Caco-2 (cell line): ENCODE results near the gene NELFB. TPM values are rescaled to one million over a fixed set of nuclear protein-coding genes. Genes with fewer than 3 reads are reported as not detected.

Experiments used
- BruUV-seq: library from RNA; stranded (reverse); fragments of 400-500 nt; replicated peaks from 2 replicates; lab custom pipeline; 2021; lab: Mats Ljungman, UMichigan
- CTCF ChIA-PET: fragments of 300-600 bp; sonication (Branson Sonifier 250); formaldehyde crosslinking; loops from one replicate; lab custom pipeline; 2022; ENCODE audit warnings: antibody characterized with exemption; lab: Charles Lee
- POLR2A ChIA-PET: fragments of 300-600 bp; sonication (Branson Sonifier 250); formaldehyde crosslinking; loops from one replicate; lab custom pipeline; 2022; ENCODE audit warnings: antibody characterized with exemption; lab: Charles Lee
- DNase-seq, 2 experiments: peaks; one replicate each; pipeline versions ENCODE4 v3.0.0 to v3.0.0-alpha.2; 2020 to 2022
- H3K27me3 ChIP-seq: replicated peaks from 2 replicates; pipeline ENCODE4 v1.6.0; 2011; ENCODE audit warnings: low read length; ENCODE audit not compliant: control insufficient read depth, insufficient read depth
- H3K36me3 ChIP-seq: 2 replicates; pipeline ENCODE4 v1.5.1; 2011; ENCODE audit warnings: low read length; ENCODE audit not compliant: control insufficient read depth, insufficient read depth
- H3K4me1 ChIP-seq: fragments of 250-450 bp; sonication (Bioruptor Pico); 2 replicates; pipeline ENCODE4 v1.5.1; 2020; ENCODE audit warnings: mild to moderate bottlenecking
- H3K4me3 ChIP-seq: 2 replicates; pipeline ENCODE4 v1.5.1; 2011; ENCODE audit warnings: low read depth, mild to moderate bottlenecking, control low read depth, low read length
- H3K9me3 ChIP-seq: fragments of 250-450 bp; sonication (Bioruptor Pico); 2 replicates; pipeline ENCODE4 v1.5.1; 2020; ENCODE audit warnings: mild to moderate bottlenecking, moderate library complexity
- H3K27ac Mint-ChIP-seq: one replicate; pipeline ENCODE4 v1.8.0; 2022; ENCODE audit warnings: mixed read lengths; ENCODE audit not compliant: unreplicated experiment
- H3K27me3 Mint-ChIP-seq: one replicate; pipeline ENCODE4 v1.8.0; 2022; ENCODE audit warnings: mixed read lengths; ENCODE audit not compliant: insufficient read depth, unreplicated experiment
- H3K36me3 Mint-ChIP-seq: one replicate; pipeline ENCODE4 v1.8.0; 2022; ENCODE audit warnings: mild to moderate bottlenecking, mixed read lengths; ENCODE audit not compliant: insufficient read depth, unreplicated experiment
- H3K4me1 Mint-ChIP-seq: one replicate; pipeline ENCODE4 v1.8.0; 2022; ENCODE audit warnings: low read depth, mixed read lengths; ENCODE audit not compliant: unreplicated experiment
- H3K4me3 Mint-ChIP-seq: one replicate; pipeline ENCODE4 v1.8.0; 2022; ENCODE audit warnings: mild to moderate bottlenecking, moderate library complexity, mixed read lengths; ENCODE audit not compliant: unreplicated experiment
- H3K9me3 Mint-ChIP-seq: one replicate; pipeline ENCODE4 v1.8.0; 2022; ENCODE audit warnings: mixed read lengths; ENCODE audit not compliant: unreplicated experiment
- intact Hi-C: fragments of 100-400 bp; cut with micrococcal nuclease; formaldehyde crosslinking; loops from one replicate; pipeline ENCODE4 v1.10.0; 2022; ENCODE audit not compliant: unreplicated experiment
- total RNA-seq: library from RNA; stranded (reverse); gene quantifications from 2 replicates; pipeline ENCODE4 v1.2.3, GENCODE V29; 2022
- TF ChIP-seq, protein P1 (sequence below), 2 experiments: fragments of 200-600 bp in 1 of 2; IDR thresholded peaks; 1 replicate in 1 of 2; 2 replicates in 1 of 2; pipeline versions ENCODE4 v1.5.1 to v1.8.0; 2011 to 2022; ENCODE audit warnings: antibody characterized with exemption in 1 of 2, control low read depth in 1 of 2, inconsistent platforms in 1 of 2, low read depth in 1 of 2, low read length in 1 of 2, mild to moderate bottlenecking in 1 of 2, moderate library complexity in 1 of 2; ENCODE audit not compliant: insufficient read depth in 1 of 2, severe bottlenecking in 1 of 2, unreplicated experiment in 1 of 2

The NELFB gene
- total RNA-seq, 1 experiment from 2014 or later: 79.1 TPM

DNA sequence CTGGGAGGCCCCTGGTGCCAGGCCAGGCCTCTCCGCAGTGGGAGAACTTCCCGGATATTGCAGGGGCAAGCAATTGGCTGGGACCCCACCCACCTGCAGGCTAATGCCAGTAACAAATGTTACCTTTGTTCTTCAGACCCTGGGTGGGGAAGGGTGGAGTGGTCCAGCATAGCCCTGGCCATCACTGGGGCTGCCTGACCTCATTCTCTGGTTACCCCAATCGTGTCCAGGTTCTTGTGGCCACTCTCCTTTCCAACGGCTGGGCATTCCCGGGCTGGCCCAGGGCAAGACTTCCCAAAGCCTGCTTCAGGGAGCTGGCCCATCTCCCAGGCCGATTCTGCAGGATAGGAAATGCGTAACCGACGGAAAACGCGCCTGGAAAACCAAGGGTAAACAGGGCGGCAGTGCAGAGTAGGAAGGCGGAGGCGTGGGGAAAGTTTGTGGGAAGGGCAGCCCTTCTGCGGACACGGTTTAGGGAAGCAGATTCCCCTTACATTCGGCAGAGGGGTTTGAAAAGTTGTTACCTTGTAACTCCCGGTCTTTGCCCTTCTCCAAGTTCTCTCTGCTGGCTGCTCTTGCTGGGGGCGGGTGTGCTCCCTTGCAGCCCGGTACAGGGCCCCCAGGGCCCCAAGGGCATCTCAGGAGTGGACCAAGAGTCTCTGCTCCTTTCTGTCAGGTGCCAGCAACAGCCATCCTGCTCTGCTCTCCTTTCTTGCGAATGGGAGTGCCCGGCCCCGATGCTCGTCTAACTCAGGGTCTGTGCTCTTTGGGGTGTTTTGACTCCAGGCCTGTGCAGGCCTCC is 43.5 kb downstream of the NELFB start:
- no peak overlapping the region for H3K27ac Mint-ChIP-seq
- H3K9me3 Mint-ChIP-seq: no peaks in the 10 kb centered on the region
- BruUV-seq: no TSS peak
- no peaks in the 10 kb centered on the region for H3K27me3 ChIP-seq
- peaks cover 7% of the 10 kb centered on the region for H3K4me1 Mint-ChIP-seq
- POLR2A ChIA-PET: no interaction called here
- peaks cover 26% of the 10 kb centered on the region for H3K4me1 ChIP-seq
- H3K27me3 Mint-ChIP-seq: no peaks in the 10 kb centered on the region
- H3K36me3 ChIP-seq: no peaks in the 10 kb centered on the region
- DNase-seq: no peak
- H3K4me3 Mint-ChIP-seq: no peak overlapping the region
- CTCF ChIA-PET: no interaction called here
- no peaks in the 10 kb centered on the region for H3K9me3 ChIP-seq
- TF ChIP-seq, protein P1, sequence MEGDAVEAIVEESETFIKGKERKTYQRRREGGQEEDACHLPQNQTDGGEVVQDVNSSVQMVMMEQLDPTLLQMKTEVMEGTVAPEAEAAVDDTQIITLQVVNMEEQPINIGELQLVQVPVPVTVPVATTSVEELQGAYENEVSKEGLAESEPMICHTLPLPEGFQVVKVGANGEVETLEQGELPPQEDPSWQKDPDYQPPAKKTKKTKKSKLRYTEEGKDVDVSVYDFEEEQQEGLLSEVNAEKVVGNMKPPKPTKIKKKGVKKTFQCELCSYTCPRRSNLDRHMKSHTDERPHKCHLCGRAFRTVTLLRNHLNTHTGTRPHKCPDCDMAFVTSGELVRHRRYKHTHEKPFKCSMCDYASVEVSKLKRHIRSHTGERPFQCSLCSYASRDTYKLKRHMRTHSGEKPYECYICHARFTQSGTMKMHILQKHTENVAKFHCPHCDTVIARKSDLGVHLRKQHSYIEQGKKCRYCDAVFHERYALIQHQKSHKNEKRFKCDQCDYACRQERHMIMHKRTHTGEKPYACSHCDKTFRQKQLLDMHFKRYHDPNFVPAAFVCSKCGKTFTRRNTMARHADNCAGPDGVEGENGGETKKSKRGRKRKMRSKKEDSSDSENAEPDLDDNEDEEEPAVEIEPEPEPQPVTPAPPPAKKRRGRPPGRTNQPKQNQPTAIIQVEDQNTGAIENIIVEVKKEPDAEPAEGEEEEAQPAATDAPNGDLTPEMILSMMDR (IDR thresholded peaks at IDR 0.05; ENCODE audit: insufficient read depth in 1 of 2, low read depth in 1 of 2, low read length in 1 of 2, severe bottlenecking in 1 of 2, unreplicated experiment in 1 of 2): no peak
- peaks cover 44% of the 10 kb centered on the region for H3K36me3 Mint-ChIP-seq
- intact Hi-C loops: loop anchor here (10.0 kb wide), 1 partner anchor 236 kb away; no protein-coding TSS in a partner anchor
- H3K4me3 ChIP-seq: no peak overlapping the region

DNA sequence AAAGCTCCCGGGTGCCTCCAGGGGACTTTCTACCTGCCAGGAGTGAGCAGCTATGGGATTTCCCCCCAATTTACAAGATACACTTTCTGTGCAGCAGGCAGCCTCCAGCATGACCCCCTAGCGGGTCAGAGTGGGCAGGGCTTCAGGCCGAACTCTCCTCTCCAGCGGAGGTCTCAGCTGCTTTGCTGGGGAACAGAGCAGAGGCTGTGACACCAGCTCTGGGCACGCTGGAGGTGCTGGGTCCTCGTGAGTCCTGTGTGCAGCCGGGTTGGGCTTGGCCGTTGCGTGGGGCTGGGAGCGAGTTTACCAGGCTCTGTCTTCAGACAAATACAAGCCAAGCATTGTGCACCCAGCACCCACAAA is 44.1 kb downstream of the NELFB start:
- no peak overlapping the region for H3K4me3 Mint-ChIP-seq

DNA sequence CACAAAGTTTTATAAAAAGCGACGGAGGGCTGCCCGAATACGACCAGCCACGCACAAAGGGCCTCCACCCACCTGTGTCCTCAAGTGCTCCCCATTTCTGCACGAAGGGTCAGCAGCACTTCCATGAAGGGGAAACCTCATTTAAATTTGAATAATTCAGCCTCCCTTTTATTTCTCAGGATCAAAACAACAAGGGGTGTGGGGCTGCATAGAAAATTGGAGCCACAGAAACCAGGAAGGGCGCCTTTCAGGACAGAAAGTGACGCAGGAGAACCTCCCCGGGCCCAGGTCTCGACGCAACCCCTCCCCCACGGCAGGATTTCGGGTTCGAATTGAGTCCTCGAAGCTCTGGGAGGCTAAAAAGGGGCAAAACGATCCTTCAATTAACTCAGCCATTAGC is 44.8 kb downstream of the NELFB start:
- no peak for DNase-seq
- peak overlapping the region; percentile 99; the same call in 1 of the 2 replicates for H3K4me3 ChIP-seq
- peaks cover 20% of the 10 kb centered on the region for H3K4me1 ChIP-seq

More for the DNA sequence above, 44.1 kb downstream of the NELFB start:
- CTCF ChIA-PET: no interaction called here
- peaks cover 7% of the 10 kb centered on the region for H3K4me1 Mint-ChIP-seq
- POLR2A ChIA-PET: no interaction called here
- no peak for DNase-seq
- Histone ChIP-seq H3K36me3 (no peaks in the 10 kb centered on the region), H3K27me3 (no peaks in the 10 kb centered on the region), H3K9me3 (no peaks in the 10 kb centered on the region), H3K4me1 (peaks cover 26% of the 10 kb centered on the region), H3K4me3 (no peak overlapping the region)
- TF ChIP-seq, protein P1 (IDR thresholded peaks at IDR 0.05; ENCODE audit: insufficient read depth in 1 of 2, low read depth in 1 of 2, low read length in 1 of 2, severe bottlenecking in 1 of 2, unreplicated experiment in 1 of 2): no peak
- intact Hi-C loops: loop anchor here (10.0 kb wide), 1 partner anchor 236 kb away; no protein-coding TSS in a partner anchor
- no TSS peak for BruUV-seq
- no peaks in the 10 kb centered on the region for H3K9me3 Mint-ChIP-seq
- peaks cover 39% of the 10 kb centered on the region for H3K36me3 Mint-ChIP-seq
- no peaks in the 10 kb centered on the region for H3K27me3 Mint-ChIP-seq
- no peak overlapping the region for H3K27ac Mint-ChIP-seq

More for the DNA sequence above, 44.8 kb downstream of the NELFB start:
- Mint-ChIP-seq H3K27me3 (no peaks in the 10 kb centered on the region), H3K9me3 (no peaks in the 10 kb centered on the region), H3K27ac (no peak overlapping the region), H3K4me3 (peak overlapping the region; percentile 90), H3K4me1 (peaks cover 7% of the 10 kb centered on the region), H3K36me3 (peaks cover 34% of the 10 kb centered on the region)
- TF ChIP-seq, protein P1 (IDR thresholded peaks at IDR 0.05; ENCODE audit: insufficient read depth in 1 of 2, low read depth in 1 of 2, low read length in 1 of 2, severe bottlenecking in 1 of 2, unreplicated experiment in 1 of 2): no peak
- H3K36me3 ChIP-seq: no peaks in the 10 kb centered on the region
- CTCF ChIA-PET: interaction anchor here (0.7 to 0.8 kb wide), 2 partner anchors 13 to 19 kb away, joined by 3 read pairs; no protein-coding TSS in a partner anchor
- intact Hi-C loops: loop anchor here (5.0 to 10.0 kb wide), 2 partner anchors 122 to 235 kb away; partner anchors contain the start of genes EXD3 and NOXA1
- no peaks in the 10 kb centered on the region for H3K27me3 ChIP-seq
- POLR2A ChIA-PET: interaction anchor here (0.6 to 1.0 kb wide), 2 partner anchors 13 to 99 kb away, joined by 3 to 4 read pairs; no protein-coding TSS in a partner anchor
- H3K9me3 ChIP-seq: no peaks in the 10 kb centered on the region
- BruUV-seq: TSS peak; percentile 82
